Heart left ventricle (tissue), 13 donors: ENCODE data around the gene THAP6.

Experiments used
- POLR2A ChIP-seq, 2 donors: fragments of 450-650 bp; IDR thresholded peaks; one replicate each; pipeline ENCODE4 v1.6.1; 2017; ENCODE audit warnings: antibody characterized with exemption in 2 of 2, mild to moderate bottlenecking in 2 of 2, moderate library complexity in 2 of 2
- TF ChIP-seq, protein P1 (sequence below), 12 donors: fragments of 200-600 bp; sonication (generic) in 4 of 12; IDR thresholded peaks; one replicate each; pipeline versions ENCODE4 v1.5.0 to v1.8.0; 2018 to 2022; ENCODE audit warnings: antibody characterized with exemption in 12 of 12, mild to moderate bottlenecking in 5 of 12
- donor health status: ischemic (EF 13 %, LVEDD 7.1; RV severe dilation, severe dysfunction).
- donor health status: DM: no; HTN: yes; CAD: no.
- donor health status: DM: no; HTN: no; CAD: no.
- donor health status: ischemic (EF 25% LVEDD 6.9; RV normal size, moderate dysfunction).
- donor health status: ischemic (EF 25% LVEDD 5.7; RV mildly dilated, moderate dysfunction).
- donor health status: ischemic (EF 35%, LVEDD 5.7; RV mildly dilated, moderate dysfunction).
- donor health status: nonischemic (EF 11% LVEDD 7.7; RV severe dilation, severe dysfunction).
- donor health status: DM: yes; HTN: yes; CAD: no.
- donor health status: PGD.
- donor health status: ischemic (EF 29% LVEDD 5.4; RV normal size, mild dysfunction).
- donor health status: nonischemic (EF 23%, LVEDD 6.1; RV moderate dilation, normal function).

DNA sequence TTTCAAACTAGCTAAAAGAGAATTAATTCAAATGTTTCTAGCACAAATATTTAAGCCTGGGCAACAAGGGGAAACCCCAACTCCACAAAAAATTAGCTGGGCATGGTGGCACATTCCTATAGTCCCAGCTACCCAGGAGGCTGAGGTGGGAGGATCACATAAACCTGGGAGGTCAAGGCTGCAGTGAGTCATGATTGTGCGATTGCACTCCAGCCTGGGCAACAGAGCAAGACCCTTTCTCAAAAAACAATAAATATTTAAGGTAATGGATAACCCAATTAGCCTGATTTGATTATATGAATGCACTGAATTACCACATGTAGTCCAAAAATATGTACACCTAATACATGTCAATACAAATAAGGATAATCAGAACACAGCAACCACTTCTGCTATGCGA lies 14.4 kb upstream of the THAP6 start:
- TF ChIP-seq, protein P1, sequence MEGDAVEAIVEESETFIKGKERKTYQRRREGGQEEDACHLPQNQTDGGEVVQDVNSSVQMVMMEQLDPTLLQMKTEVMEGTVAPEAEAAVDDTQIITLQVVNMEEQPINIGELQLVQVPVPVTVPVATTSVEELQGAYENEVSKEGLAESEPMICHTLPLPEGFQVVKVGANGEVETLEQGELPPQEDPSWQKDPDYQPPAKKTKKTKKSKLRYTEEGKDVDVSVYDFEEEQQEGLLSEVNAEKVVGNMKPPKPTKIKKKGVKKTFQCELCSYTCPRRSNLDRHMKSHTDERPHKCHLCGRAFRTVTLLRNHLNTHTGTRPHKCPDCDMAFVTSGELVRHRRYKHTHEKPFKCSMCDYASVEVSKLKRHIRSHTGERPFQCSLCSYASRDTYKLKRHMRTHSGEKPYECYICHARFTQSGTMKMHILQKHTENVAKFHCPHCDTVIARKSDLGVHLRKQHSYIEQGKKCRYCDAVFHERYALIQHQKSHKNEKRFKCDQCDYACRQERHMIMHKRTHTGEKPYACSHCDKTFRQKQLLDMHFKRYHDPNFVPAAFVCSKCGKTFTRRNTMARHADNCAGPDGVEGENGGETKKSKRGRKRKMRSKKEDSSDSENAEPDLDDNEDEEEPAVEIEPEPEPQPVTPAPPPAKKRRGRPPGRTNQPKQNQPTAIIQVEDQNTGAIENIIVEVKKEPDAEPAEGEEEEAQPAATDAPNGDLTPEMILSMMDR (IDR thresholded peaks at IDR 0.05), result no peak
- TF ChIP-seq POLR2A (IDR thresholded peaks at IDR 0.05), result no peak
